ENCODE data around the gene NPIPB12. TPM values are rescaled to one million over a fixed set of nuclear protein-coding genes. Genes with fewer than 3 reads are reported as not detected.
"Not testable (repeated sequence)": the region's sequence is repeated elsewhere in the genome, so short reads cannot be mapped to it uniquely, and the experiment has no call there.

Gene NPIPB12
- 100 to 1,000 TPM in 1 of 4 donors, 10 to 100 TPM in 2, 1 to 10 TPM in 1; 8.0 to 139 (median 42.1) TPM for total RNA-seq

DNA sequence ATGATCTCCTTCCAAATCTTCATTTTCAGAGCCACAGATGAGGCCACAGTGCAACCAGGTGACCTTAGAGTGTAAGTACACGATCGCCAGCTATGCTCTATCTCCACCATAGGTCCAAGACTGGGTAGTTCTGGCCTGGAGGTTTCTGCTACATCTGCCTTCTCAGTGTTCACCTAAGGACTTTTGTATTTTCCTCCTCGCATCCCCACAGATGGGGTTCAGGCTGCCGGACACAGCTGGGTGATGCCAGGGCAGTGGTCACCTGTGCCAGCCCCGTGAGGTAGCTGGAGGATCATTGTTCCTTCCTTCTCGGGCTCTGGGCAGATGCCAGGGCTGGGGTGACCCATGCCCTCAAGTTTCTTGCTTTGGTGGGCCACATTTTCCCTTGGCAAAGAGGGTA is at the start of gene NPIPB12:
NPIPB12 (minus strand) TSS at position 101 of the 400 bp plus-strand sequence.
- H3K27me3 ChIP-seq, H3K27ac ChIP-seq, H3K4me1 ChIP-seq, H3K4me3 ChIP-seq, ATAC-seq, H3K36me3 ChIP-seq, H3K9me3 ChIP-seq: not testable (repeated sequence)
- WGBS, 2 donors (ENCODE audit: low coverage in 1 of 2) = no CpG with 5 or more reads among the region's 6 CpGs

DNA sequence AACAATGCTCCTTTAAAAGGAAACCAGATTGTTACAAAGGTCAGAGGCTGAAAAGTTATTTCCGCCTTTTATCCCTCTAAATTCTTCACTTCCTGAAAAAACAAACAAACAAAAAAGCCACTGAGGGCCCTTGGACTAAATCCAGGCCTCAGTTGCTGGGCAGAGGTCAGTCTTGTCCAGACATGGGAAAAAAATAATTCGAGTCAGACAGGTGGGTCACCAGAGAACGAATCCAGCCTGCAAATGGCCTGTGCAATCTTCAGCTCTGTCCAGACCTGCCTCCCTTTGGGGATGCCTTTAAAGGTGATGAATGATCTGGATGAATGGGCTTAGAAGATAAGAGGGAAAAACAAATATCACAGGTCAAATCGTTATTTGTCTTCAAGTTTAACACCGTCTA is 15.3 kb upstream of the NPIPB12 start:
- no CpG with 5 or more reads among the region's 5 CpGs for WGBS, 2 donors (ENCODE audit: low coverage in 1 of 2)
- not testable (repeated sequence) for ATAC-seq

DNA sequence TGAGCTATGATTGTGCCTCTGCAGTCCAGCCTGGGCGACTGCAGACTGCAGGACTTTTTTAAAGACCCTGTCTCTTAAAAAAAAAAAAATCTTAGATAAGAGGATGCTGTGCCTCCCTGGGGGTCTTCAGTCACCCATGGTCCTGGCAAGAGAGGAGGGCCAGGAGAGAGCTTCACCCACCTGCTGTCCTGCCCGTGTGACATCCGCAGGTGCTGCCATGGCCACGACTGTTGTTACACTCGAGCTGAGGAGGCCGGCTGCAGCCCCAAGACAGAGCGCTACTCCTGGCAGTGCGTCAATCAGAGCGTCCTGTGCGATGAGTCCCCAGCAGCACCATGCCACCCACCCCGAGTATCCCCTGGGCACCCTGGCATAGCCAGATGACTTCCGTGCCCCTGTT is 23.9 kb downstream of the NPIPB12 start:
- H3K36me3 ChIP-seq, H3K9me3 ChIP-seq, H3K27me3 ChIP-seq, H3K27ac ChIP-seq, H3K4me3 ChIP-seq, H3K4me1 ChIP-seq, ATAC-seq: not testable (repeated sequence)
- 70% methylated on average over 2 of the region's 12 CpGs; no CpG with 5 or more reads in 1 of the 2 donors for WGBS, 2 donors (ENCODE audit: low coverage in 1 of 2)

More for the DNA sequence above, 15.3 kb upstream of the NPIPB12 start:
- H3K9me3 ChIP-seq, H3K27ac ChIP-seq, H3K36me3 ChIP-seq, H3K4me1 ChIP-seq, H3K4me3 ChIP-seq, H3K27me3 ChIP-seq: not testable (repeated sequence)

DNA sequence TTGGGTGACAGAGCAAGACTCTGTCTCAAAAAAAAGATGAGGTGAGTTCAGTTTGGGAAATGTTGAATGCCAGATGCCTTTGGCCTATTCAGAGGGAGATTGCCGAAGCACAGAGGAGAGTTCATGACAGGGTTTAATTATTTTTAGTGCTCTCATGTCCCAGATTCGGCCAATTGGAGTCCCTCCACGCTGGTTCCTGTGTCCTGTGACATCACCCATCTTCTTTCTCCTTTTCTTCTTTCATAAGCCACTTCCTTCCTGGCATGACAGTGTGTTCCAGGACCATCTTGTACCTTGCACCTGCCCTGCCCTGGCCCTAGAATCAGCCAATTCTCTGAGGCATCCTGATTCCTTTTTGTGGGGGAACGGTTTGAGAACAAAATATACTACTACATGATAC is 34.1 kb downstream of the NPIPB12 start:
- H3K27me3 ChIP-seq, H3K36me3 ChIP-seq, H3K4me1 ChIP-seq, H3K4me3 ChIP-seq, H3K27ac ChIP-seq, ATAC-seq, H3K9me3 ChIP-seq: not testable (repeated sequence)
- WGBS, 2 donors (ENCODE audit: low coverage in 1 of 2) = no CpG with 5 or more reads among the region's 4 CpGs

DNA sequence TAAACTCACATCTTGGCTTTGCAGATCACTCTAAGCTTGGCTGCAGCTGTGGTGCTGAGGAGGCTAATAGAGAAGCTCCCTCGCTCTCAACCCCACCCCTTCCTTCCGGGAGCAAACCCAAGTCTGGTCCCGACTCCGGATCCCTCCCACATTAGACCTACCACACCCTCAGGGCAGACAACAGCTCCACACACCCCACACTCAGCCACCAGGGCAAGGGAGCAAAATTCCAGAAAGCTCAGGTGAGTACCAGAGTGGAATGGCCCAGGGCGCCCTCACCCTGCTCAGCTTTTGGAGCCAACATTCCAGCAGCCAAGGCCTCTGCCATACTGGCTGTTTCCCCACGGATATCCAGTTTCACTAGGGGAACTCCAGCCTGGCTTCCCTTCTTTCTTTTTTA is 36.5 kb downstream of the NPIPB12 start:
- H3K27ac ChIP-seq = peak overlapping the region in 3 of 4 donors; percentile 49 to 68 (median 67)
- not testable (repeated sequence) for H3K27me3 ChIP-seq, H3K9me3 ChIP-seq, H3K36me3 ChIP-seq, H3K4me1 ChIP-seq
- peak overlapping the region in 1 of 2 donors; percentile 25 for H3K4me3 ChIP-seq
- WGBS, 2 donors (ENCODE audit: low coverage in 1 of 2) = 13 to 67% methylated on average over 1 to 3 of the region's 6 CpGs
- TF ChIP-seq, protein P1, sequence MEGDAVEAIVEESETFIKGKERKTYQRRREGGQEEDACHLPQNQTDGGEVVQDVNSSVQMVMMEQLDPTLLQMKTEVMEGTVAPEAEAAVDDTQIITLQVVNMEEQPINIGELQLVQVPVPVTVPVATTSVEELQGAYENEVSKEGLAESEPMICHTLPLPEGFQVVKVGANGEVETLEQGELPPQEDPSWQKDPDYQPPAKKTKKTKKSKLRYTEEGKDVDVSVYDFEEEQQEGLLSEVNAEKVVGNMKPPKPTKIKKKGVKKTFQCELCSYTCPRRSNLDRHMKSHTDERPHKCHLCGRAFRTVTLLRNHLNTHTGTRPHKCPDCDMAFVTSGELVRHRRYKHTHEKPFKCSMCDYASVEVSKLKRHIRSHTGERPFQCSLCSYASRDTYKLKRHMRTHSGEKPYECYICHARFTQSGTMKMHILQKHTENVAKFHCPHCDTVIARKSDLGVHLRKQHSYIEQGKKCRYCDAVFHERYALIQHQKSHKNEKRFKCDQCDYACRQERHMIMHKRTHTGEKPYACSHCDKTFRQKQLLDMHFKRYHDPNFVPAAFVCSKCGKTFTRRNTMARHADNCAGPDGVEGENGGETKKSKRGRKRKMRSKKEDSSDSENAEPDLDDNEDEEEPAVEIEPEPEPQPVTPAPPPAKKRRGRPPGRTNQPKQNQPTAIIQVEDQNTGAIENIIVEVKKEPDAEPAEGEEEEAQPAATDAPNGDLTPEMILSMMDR (IDR thresholded peaks at IDR 0.05) = peak in 1 of 4 experiments; percentile 10
- peak; percentile 82 for ATAC-seq

DNA sequence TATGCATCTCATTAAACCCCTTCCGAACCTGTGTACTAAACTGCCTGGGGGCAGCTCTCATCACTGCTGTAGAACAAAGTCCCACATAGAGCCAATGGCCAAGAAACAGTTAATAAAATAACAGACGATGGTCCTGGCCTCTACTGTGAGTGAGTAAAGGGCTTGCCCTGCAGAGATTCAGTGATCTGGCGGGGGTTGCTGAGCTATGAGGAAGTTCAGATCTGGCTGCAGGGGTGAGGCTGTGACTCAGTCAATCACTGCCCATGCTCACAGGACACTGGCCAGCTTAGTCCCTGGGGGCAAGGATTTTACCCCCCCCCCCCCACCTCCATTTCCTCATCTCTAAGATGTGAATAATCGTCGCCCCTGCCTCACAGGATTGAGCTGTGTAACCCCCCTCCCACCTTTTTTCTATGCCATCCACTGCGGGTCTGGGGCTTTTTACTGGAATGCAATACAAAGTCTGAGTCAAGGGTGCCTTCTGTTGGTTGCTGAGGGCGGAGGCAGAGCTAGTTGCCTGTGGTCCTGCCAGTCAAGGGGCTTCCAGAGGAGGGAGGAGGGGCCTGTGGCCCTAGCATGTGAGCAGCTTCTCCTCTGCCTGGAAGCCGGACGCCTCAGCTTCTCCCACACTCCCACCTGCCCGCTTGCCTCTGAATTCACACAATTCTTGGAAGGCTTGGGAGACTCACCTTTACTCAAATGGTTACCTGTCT is 38.4 kb downstream of the NPIPB12 start:
- H3K4me1 ChIP-seq, H3K27me3 ChIP-seq, H3K9me3 ChIP-seq, ATAC-seq, H3K4me3 ChIP-seq, H3K36me3 ChIP-seq, H3K27ac ChIP-seq: not testable (repeated sequence)
- no CpG with 5 or more reads among the region's 10 CpGs for WGBS, 2 donors (ENCODE audit: low coverage in 1 of 2)

DNA sequence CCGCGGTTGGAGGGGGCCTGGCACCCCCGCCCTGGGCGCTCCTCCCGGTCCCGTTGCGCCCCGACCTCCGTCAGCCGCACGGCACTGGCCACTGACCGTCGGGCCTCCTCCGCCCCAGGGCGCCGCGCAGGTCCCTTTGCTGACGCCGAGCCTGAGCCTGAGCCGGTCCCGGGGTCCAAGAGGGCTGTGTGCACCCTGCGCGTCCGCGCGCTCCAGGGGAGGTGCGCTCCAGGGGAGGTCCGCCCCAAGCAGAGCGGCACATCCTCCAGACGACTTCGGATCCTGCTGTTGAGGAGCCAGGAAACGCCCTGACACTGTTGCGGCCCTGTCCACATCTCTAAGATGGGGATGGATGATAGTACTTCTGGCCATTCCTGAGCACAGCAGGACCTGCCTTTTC is 39.3 kb downstream of the NPIPB12 start:
- H3K4me3 ChIP-seq, H3K27ac ChIP-seq, H3K36me3 ChIP-seq, H3K27me3 ChIP-seq, H3K9me3 ChIP-seq, H3K4me1 ChIP-seq: not testable (repeated sequence)
- WGBS, 2 donors (ENCODE audit: low coverage in 1 of 2) = no CpG with 5 or more reads among the region's 33 CpGs
- ATAC-seq = peak; percentile 9

DNA sequence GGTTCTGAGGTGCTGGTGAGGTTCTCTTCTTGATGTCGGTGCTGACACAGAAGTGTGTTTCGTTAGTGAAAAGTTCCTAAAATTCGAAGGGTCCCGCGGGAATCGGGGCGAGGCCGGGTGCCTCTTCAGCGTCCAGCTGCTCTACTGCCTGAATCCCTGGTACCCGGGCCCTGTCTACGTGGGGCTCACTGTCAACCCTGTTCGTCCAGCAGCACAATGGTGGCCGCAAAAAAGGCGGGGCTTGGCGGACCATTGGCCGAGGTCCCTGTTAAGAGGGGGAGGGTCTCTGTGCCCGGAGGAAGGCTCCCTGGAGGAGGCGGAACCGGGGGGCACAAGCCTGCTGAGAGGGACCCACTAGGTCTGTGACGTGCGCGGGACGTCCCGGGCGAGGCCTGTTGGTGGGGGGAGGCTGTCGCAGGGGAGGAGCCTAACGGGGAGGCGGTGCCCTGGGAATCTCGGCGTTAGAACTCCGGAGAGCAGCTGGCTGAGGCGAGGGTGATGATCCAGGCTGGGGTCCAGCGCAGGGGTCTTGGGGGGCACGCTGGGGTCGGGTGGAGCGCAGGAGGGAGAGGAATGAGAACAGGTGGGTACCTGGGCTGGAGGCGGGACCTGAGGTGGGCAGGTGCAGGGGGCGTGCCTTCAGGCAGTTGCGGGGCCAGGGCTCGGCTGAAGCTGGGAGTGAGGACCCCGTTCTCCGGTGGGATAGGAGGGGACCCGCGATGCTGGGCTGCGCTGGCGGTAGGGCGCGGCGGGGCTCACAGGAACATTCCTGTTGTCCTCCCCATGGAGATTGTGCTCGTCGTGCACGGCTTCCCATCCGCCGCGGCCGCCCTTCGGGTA is 40.0 kb downstream of the NPIPB12 start:
- H3K4me3 ChIP-seq, H3K9me3 ChIP-seq, H3K27me3 ChIP-seq, H3K36me3 ChIP-seq, H3K4me1 ChIP-seq, H3K27ac ChIP-seq: not testable (repeated sequence)
- peak; percentile 74 for ATAC-seq
- WGBS, 2 donors (ENCODE audit: low coverage in 1 of 2) = no CpG with 5 or more reads among the region's 57 CpGs

DNA sequence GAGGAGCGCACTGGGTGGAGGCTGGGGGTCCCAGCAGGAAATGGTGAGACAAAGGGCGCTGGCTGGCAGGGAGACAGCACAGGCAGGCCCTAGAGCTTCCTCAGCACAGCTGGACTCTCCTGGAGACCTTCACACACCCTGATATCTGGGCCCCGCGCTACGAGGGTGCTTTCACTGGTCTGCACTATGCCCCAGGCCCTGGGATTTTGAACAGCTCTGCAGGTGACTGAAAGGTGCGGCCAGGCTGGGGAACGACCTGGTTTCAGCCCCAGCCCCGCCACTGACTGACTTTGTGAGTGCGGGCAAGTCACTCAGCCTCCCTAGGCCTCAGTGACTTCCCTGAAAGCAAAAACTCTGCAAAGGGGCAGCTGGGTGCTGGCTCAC is 45.6 kb downstream of the NPIPB12 start:
- not testable (repeated sequence) for H3K4me3 ChIP-seq, H3K9me3 ChIP-seq, H3K27ac ChIP-seq, H3K27me3 ChIP-seq, H3K4me1 ChIP-seq, H3K36me3 ChIP-seq
- WGBS, 2 donors (ENCODE audit: low coverage in 1 of 2) = no CpG with 5 or more reads among the region's 9 CpGs
- ATAC-seq = peak; percentile 10

DNA sequence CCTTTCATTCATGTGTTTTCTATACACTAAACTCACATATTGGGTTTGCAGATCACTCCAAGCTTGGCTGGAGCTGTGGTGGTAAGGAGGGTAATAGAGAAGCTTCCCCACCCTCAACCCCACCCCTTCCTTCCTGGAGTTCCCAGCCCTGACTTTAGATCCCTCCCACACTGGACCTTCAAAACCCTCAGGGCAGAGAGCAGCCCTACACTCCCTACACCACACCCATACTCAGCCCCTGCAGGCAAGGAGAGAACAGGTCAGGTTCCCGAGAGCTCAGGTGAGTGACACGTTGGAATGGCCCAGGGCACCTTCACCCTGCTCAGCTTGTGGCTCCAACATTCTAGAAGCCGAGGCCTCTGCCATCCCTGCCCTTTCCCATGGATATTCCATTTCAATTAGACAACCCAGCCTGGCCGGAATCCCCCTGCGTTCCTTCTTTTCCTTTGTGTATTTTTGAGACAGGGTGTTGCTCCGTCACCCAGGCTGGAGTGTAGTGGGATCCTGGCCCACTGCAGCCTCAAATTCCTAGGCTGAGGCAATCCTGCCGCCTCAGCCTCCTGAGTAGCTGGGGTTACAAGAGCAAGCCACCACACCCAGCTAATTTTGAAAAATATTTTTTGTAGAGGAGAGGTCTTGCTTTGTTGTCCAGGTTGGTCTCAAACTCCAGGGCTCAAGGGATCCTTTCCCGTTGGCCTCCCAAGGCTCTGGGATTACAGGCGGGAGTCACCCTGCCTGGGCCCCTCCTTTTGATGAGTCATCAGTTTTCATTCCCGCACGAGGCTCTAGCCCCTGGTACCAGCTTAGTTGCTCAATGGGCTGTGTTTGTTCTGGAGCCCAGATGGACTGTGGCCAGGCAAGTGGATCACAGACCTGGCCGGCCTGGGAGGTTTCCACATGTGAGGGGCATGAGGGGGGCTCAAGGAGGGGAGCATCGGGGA is 46.2 kb downstream of the NPIPB12 start, which contains the start of gene SULT1A4:
SULT1A4 (plus strand) TSS at position 208 of the 941 bp plus-strand sequence. CDS start 1,473 bp downstream, outside the sequence.
- H3K4me1 ChIP-seq, H3K36me3 ChIP-seq, H3K9me3 ChIP-seq, H3K27me3 ChIP-seq, H3K4me3 ChIP-seq, H3K27ac ChIP-seq: not testable (repeated sequence)
- peak; percentile 77 for ATAC-seq
- no CpG with 5 or more reads among the region's 13 CpGs for WGBS, 2 donors (ENCODE audit: low coverage in 1 of 2)

DNA sequence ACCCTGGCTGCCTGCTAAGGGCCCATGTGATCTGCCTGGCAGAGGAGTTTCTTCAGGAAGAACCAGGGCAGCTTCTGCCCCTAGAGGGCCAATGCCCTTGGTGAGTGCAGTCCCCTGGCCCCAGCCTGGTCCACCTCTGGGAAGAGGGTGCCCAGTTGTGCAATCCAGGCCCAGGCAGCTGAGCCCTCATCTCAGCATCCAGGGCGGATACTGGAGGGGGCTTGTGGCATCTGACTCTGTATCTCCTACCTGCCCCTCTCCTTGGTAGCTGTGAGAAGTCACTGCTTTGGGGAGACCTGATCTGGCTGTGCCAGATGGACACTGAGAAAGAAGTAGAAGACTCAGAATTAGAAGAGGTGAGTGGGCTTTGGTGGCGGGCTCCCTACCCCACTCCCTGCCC is 48.5 kb downstream of the NPIPB12 start:
- H3K27me3 ChIP-seq = not testable (repeated sequence)

DNA sequence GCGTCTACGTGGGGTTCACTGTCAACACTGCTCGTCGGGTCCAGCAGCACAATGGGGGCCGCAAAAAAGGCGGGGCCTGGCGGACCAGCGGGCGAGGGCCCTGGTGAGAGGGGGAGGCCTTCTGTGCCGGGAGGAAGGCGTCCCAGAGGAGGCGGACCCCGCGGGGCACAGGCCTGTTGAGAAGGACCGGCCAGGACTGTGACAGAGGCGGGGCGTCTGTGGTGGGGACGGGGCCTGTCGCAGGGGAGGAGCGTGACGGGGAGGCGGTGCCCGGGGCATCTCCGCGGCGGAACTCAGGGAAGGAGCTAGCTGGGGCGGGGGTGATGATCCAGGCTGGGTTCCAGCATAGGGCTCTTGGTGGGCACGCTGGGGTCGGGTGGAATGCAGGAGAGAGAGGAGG is 51.4 kb downstream of the NPIPB12 start:
- peak; percentile 72 for ATAC-seq
- WGBS, 2 donors (ENCODE audit: low coverage in 1 of 2) = no CpG with 5 or more reads among the region's 29 CpGs

More for the DNA sequence above, 48.5 kb downstream of the NPIPB12 start:
- ATAC-seq, H3K27ac ChIP-seq, H3K4me3 ChIP-seq, H3K9me3 ChIP-seq, H3K36me3 ChIP-seq, H3K4me1 ChIP-seq: not testable (repeated sequence)
- WGBS, 2 donors (ENCODE audit: low coverage in 1 of 2) = no CpG with 5 or more reads among the region's 2 CpGs

More for the DNA sequence above, 51.4 kb downstream of the NPIPB12 start:
- H3K27me3 ChIP-seq, H3K36me3 ChIP-seq, H3K4me1 ChIP-seq, H3K9me3 ChIP-seq, H3K27ac ChIP-seq, H3K4me3 ChIP-seq: not testable (repeated sequence)

Measured in gastroesophageal sphincter (tissue), 4 donors.